H1 (cell line): ENCODE results near the gene GLB1L3. TPM values are rescaled to one million over a fixed set of nuclear protein-coding genes. Genes with fewer than 3 reads are reported as not detected.

Source experiments
- CTCF ChIA-PET: fragments of 300-600 bp; sonication (Branson Sonifier 250); formaldehyde crosslinking; loops from one replicate; lab custom pipeline; 2021; ENCODE audit not compliant: partially characterized antibody; lab: Charles Lee
- POLR2A ChIA-PET: fragments of 300-600 bp; sonication (Branson Sonifier 250); formaldehyde crosslinking; loops from one replicate; lab custom pipeline; 2021; ENCODE audit warnings: inconsistent platforms; ENCODE audit not compliant: partially characterized antibody; lab: Charles Lee
- DNase-seq, 2 experiments: peaks; one replicate each; pipeline versions ENCODE4 v3.0.0 to v3.0.0-alpha.2; 2010 to 2022; ENCODE audit warnings: low spot score in 2 of 2, low read depth in 1 of 2, mixed read lengths in 1 of 2
- FAIRE-seq: peaks from 2 replicates; lab custom pipeline; 2011; peaks lifted over from hg19 to GRCh38; lab: Jason Lieb, UNC
- H2AFZ ChIP-seq: 2 replicates; pipeline ENCODE4 v1.8.1; 2012; ENCODE audit warnings: low read length, inconsistent platforms
- H2AK5ac ChIP-seq: 2 replicates; pipeline ENCODE4 v1.6.1; 2013; ENCODE audit warnings: low read depth, low read length
- H2BK120ac ChIP-seq: replicated peaks from 2 replicates; pipeline ENCODE3; 2013; ENCODE audit warnings: low read depth, low read length, inconsistent platforms
- H2BK12ac ChIP-seq: 2 replicates; pipeline ENCODE4 v1.6.1; 2013; ENCODE audit warnings: low read depth, low read length
- H2BK15ac ChIP-seq: 2 replicates; pipeline ENCODE4 v1.6.1; 2013; ENCODE audit warnings: low read length
- H2BK20ac ChIP-seq: 2 replicates; pipeline ENCODE4 v1.6.1; 2013; ENCODE audit warnings: low read length
- H2BK5ac ChIP-seq: 2 replicates; pipeline ENCODE4 v1.6.1; 2013; ENCODE audit warnings: low read depth, low read length
- H3K14ac ChIP-seq: 2 replicates; pipeline ENCODE4 v1.6.1; 2013; ENCODE audit warnings: inconsistent platforms; ENCODE audit not compliant: insufficient read length
- H3K18ac ChIP-seq: 2 replicates; pipeline ENCODE4 v1.6.1; 2013; ENCODE audit warnings: low read length; ENCODE audit errors: extremely low read depth
- H3K23ac ChIP-seq: 2 replicates; pipeline ENCODE4 v1.6.1; 2013; ENCODE audit warnings: inconsistent platforms; ENCODE audit not compliant: insufficient read length
- H3K23me2 ChIP-seq: 2 replicates; pipeline ENCODE4 v1.6.1; 2013; ENCODE audit warnings: low read depth, low read length
- H3K27ac ChIP-seq: 2 replicates; pipeline ENCODE4 v1.6.1; 2011; ENCODE audit warnings: low read depth, low read length, inconsistent platforms
- H3K27me3 ChIP-seq, 4 experiments: replicated peaks in 1 of 4; 1 replicate in 1 of 4; 2 replicates in 3 of 4; pipeline versions ENCODE4 v1.6.1 to v1.8.1; 2011 to 2013; ENCODE audit warnings: low read length in 3 of 4, mild to moderate bottlenecking in 3 of 4, inconsistent platforms in 2 of 4, mixed read lengths in 2 of 4, moderate library complexity in 1 of 4; ENCODE audit not compliant: control insufficient read depth in 3 of 4, insufficient read depth in 3 of 4; ENCODE audit errors: extremely low read depth in 1 of 4
- H3K36me3 ChIP-seq, 4 experiments: 2 replicates each; pipeline versions ENCODE4 v1.6.1 to v1.8.1; 2011 to 2013; ENCODE audit warnings: mild to moderate bottlenecking in 4 of 4, low read length in 3 of 4, moderate library complexity in 2 of 4, control low read depth in 1 of 4, inconsistent platforms in 1 of 4; ENCODE audit not compliant: insufficient read depth in 4 of 4, control insufficient read depth in 2 of 4
- H3K4ac ChIP-seq: replicated peaks from 2 replicates; pipeline ENCODE3; 2013; ENCODE audit warnings: low read length, low read depth, mixed read lengths, inconsistent platforms; ENCODE audit not compliant: insufficient read length
- H3K4me1 ChIP-seq, 4 experiments: replicated peaks in 1 of 4; 1 replicate in 1 of 4; 2 replicates in 3 of 4; pipeline versions ENCODE4 v1.6.1 to v1.8.1; 2011 to 2013; ENCODE audit warnings: low read length in 3 of 4, inconsistent platforms in 2 of 4, mixed read lengths in 1 of 4; ENCODE audit not compliant: insufficient read depth in 4 of 4, control insufficient read depth in 3 of 4
- H3K4me2 ChIP-seq, 2 experiments: 2 replicates each; pipeline versions ENCODE4 v1.6.1 to v1.8.1; 2011 to 2013; ENCODE audit warnings: low read depth in 2 of 2, low read length in 2 of 2, control low read depth in 1 of 2, inconsistent platforms in 1 of 2, mild to moderate bottlenecking in 1 of 2; ENCODE audit not compliant: insufficient read depth in 1 of 2
- H3K4me3 ChIP-seq, 4 experiments: fragments of 200-600, 300-600 bp in 1 of 4; sonication (generic), shearing (Covaris generic), sonication (Bioruptor Twin) in 1 of 4; 2 replicates each; pipeline versions ENCODE4 v1.5.1 to v1.8.1; 2011 to 2016; ENCODE audit warnings: low read length in 4 of 4, low read depth in 3 of 4, control low read depth in 2 of 4, inconsistent platforms in 2 of 4, mild to moderate bottlenecking in 2 of 4, mixed read lengths in 1 of 4, moderate library complexity in 1 of 4; ENCODE audit not compliant: insufficient read depth in 2 of 4; ENCODE audit errors: extremely low read depth in 1 of 4
- H3K56ac ChIP-seq: replicated peaks from 2 replicates; pipeline ENCODE3; 2013; ENCODE audit warnings: low read depth, mild to moderate bottlenecking, mixed read lengths, low read length, inconsistent platforms; ENCODE audit not compliant: insufficient read length
- H3K79me1 ChIP-seq: 2 replicates; pipeline ENCODE4 v1.6.1; 2013; ENCODE audit warnings: low read depth, low read length, control low read depth
- H3K79me2 ChIP-seq, 2 experiments: 2 replicates each; pipeline versions ENCODE4 v1.6.1 to v1.8.1; 2012 to 2013; ENCODE audit warnings: low read length in 2 of 2, mild to moderate bottlenecking in 2 of 2, inconsistent platforms in 1 of 2; ENCODE audit not compliant: insufficient read depth in 2 of 2, control insufficient read depth in 1 of 2
- H3K9ac ChIP-seq, 4 experiments: replicated peaks in 1 of 4; 1 replicate in 1 of 4; 2 replicates in 3 of 4; pipeline versions ENCODE4 v1.6.1 to v1.8.1; 2011 to 2013; ENCODE audit warnings: low read depth in 3 of 4, low read length in 3 of 4, control low read depth in 2 of 4, mild to moderate bottlenecking in 2 of 4, moderate library complexity in 2 of 4, inconsistent platforms in 1 of 4; ENCODE audit errors: extremely low read depth in 1 of 4
- H3K9me3 ChIP-seq, 2 experiments: 2 replicates each; pipeline versions ENCODE4 v1.6.1 to v1.8.1; 2012 to 2013; ENCODE audit warnings: mild to moderate bottlenecking in 2 of 2, moderate library complexity in 2 of 2, control low read depth in 1 of 2, inconsistent platforms in 1 of 2, low read depth in 1 of 2, low read length in 1 of 2, mixed read lengths in 1 of 2; ENCODE audit not compliant: insufficient read depth in 2 of 2
- H4K20me1 ChIP-seq, 2 experiments: replicated peaks in 1 of 2; 2 replicates each; pipeline versions ENCODE3 to v1.8.1; 2011 to 2013; ENCODE audit warnings: inconsistent platforms in 2 of 2, low read length in 2 of 2, mild to moderate bottlenecking in 1 of 2; ENCODE audit not compliant: insufficient read depth in 2 of 2, control insufficient read depth in 1 of 2
- H4K5ac ChIP-seq: 2 replicates; pipeline ENCODE4 v1.6.1; 2013; ENCODE audit warnings: low read length, low read depth, mixed read lengths, inconsistent platforms; ENCODE audit not compliant: insufficient read length
- H4K8ac ChIP-seq: 2 replicates; pipeline ENCODE4 v1.8.0; 2013; ENCODE audit warnings: mild to moderate bottlenecking, moderate library complexity, low read length, inconsistent platforms; ENCODE audit not compliant: insufficient read depth; ENCODE audit errors: extremely low read depth
- H4K91ac ChIP-seq: replicated peaks from 2 replicates; pipeline ENCODE3; 2013; ENCODE audit warnings: low read length, mixed read lengths, inconsistent platforms; ENCODE audit not compliant: insufficient read length
- ATF2 ChIP-seq: IDR thresholded peaks from 2 replicates; pipeline ENCODE4 v1.6.1; 2012; ENCODE audit warnings: low read length, inconsistent platforms
- BACH1 ChIP-seq: IDR thresholded peaks from 2 replicates; pipeline ENCODE4 v1.6.1; 2012; ENCODE audit warnings: low read length, improper control_type of control experiment
- CHD1 ChIP-seq: IDR thresholded peaks from 2 replicates; pipeline ENCODE4 v1.6.1; 2012; ENCODE audit warnings: low read depth, low read length, improper control_type of control experiment
- CTBP2 ChIP-seq: IDR thresholded peaks from 2 replicates; pipeline ENCODE4 v1.7.0; 2011; ENCODE audit warnings: borderline replicate concordance, mild to moderate bottlenecking, moderate library complexity, mixed read lengths, low read length; ENCODE audit not compliant: insufficient read depth, insufficient read length
- GTF2F1 ChIP-seq: IDR thresholded peaks from 2 replicates; pipeline ENCODE4 v1.6.1; 2012; ENCODE audit warnings: low read depth, low read length, improper control_type of control experiment, borderline replicate concordance
- KDM1A ChIP-seq: fragments of 200-600, 300-600 bp; sonication (generic); IDR thresholded peaks from 2 replicates; pipeline ENCODE4 v1.7.1; 2016; ENCODE audit warnings: mild to moderate bottlenecking, low read length, borderline replicate concordance
- POU5F1 ChIP-seq: IDR thresholded peaks from 2 replicates; pipeline ENCODE4 v1.6.1; 2011; ENCODE audit warnings: low read depth, mild to moderate bottlenecking, low read length, moderate library complexity
- RAD21 ChIP-seq, 2 experiments: IDR thresholded peaks in 1 of 2; conservative IDR thresholded peaks in 1 of 2; 2 replicates each; pipeline ENCODE4 v1.6.1; 2011; ENCODE audit warnings: low read depth in 2 of 2, low read length in 2 of 2, improper control_type of control experiment in 1 of 2, inconsistent platforms in 1 of 2, mild to moderate bottlenecking in 1 of 2, moderate library complexity in 1 of 2
- SUZ12 ChIP-seq: fragments of 200-600 bp; sonication (generic); IDR thresholded peaks from 2 replicates; pipeline ENCODE4 v1.6.1; 2012; ENCODE audit warnings: mild to moderate bottlenecking, inconsistent platforms, low read length, moderate library complexity, mixed read lengths
- TCF12 ChIP-seq: IDR thresholded peaks from 2 replicates; pipeline ENCODE4 v1.6.1; 2011; ENCODE audit warnings: low read depth, mild to moderate bottlenecking, low read length
- WGBS, 2 experiments: shearing (Covaris generic) in 1 of 2; methylation state at CpG; one replicate each; pipeline versions ENCODE4 v1.1.6 to v1.1.7; 2013 to 2015; ENCODE audit warnings: low lambda C conversion rate in 2 of 2, mixed read lengths in 2 of 2, inconsistent platforms in 1 of 2, low coverage in 1 of 2, missing lambda C conversion rate in 1 of 2; ENCODE audit not compliant: insufficient replicate concordance in 2 of 2, insufficient coverage in 1 of 2, insufficient read length in 1 of 2; ENCODE audit errors: extremely low coverage in 1 of 2, missing lambda C conversion rate in 1 of 2; 5-methylcytosine and 5-hydroxymethylcytosine counted together
- polyA plus RNA-seq, 7 experiments: library from polyadenylated mRNA; depleted of rRNA in 3 of 7; stranded (reverse) in 5 of 7; unstranded in 2 of 7; fragments of >200 nt in 5 of 7; fragments of 200-250 nt in 2 of 7; gene quantifications; 1 replicate in 5 of 7; 2 replicates in 1 of 7; 4 replicates in 1 of 7; pipeline versions ENCODE4 v1.2.1 to v1.2.3, GENCODE V29; 2011 to 2013; ENCODE audit warnings: missing spikeins in 2 of 7, mixed read lengths in 2 of 7
- total RNA-seq: library from RNA; stranded (reverse); fragmentation: NEBNext Ultra II Directional; extraction: Animal tissue kit (Norgen Biotek cat#: 25700); gene quantifications from 2 replicates; pipeline ENCODE4 v1.2.1, GENCODE V29; 2021

Gene GLB1L3
- total and polyA plus RNA-seq, 2 of the 8 experiments (the other 6 are each of a cell fraction or from before 2014, with no cell fraction given): 14.9 to 33.2 TPM

- FAIRE-seq: no peak
- POLR2A ChIA-PET: interaction anchor here (0.7 to 1.2 kb wide), 3 partner anchors 8 to 53 kb away, joined by 3 read pairs; no protein-coding TSS in a partner anchor
These were observed 14.5 kb downstream of the GLB1L3 start for GRCh38 chr11:134290646-134291045.

More at GRCh38 chr11:134290646-134291045, 14.5 kb downstream of the GLB1L3 start:
- Histone ChIP-seq H3K4me1 (no peaks in the 10 kb centered on the region; a peak in 1 of 7 replicates), H3K27ac (no peak overlapping the region), H3K14ac (no peak overlapping the region)
- TF ChIP-seq CTBP2: no peak
- TF ChIP-seq ATF2: no peak
- TF ChIP-seq RAD21 (IDR thresholded peaks at IDR 0.05 in 1 of 2, conservative IDR thresholded peaks at IDR 0.05 in 1 of 2; ENCODE audit: low read depth in 2 of 2, low read length in 2 of 2): no peak
- TF ChIP-seq BACH1: no peak
- no peak for TF ChIP-seq CHD1
- no peak for TF ChIP-seq GTF2F1
- TF ChIP-seq KDM1A: no peak
- no peak for TF ChIP-seq TCF12
- TF ChIP-seq SUZ12: no peak
- TF ChIP-seq POU5F1: no peak
- TF ChIP-seq, all 59 proteins: peak for 0
- Histone ChIP-seq H3K9ac (no peak overlapping the region), H3K9me3 (no peaks in the 10 kb centered on the region), H2BK5ac (no peak overlapping the region), H3K27me3 (no peaks in the 10 kb centered on the region; a peak in 1 of 7 replicates), H3K4ac (no peak overlapping the region), H3K18ac (no peak overlapping the region), H2BK120ac (no peak overlapping the region), H2AK5ac (no peak overlapping the region), H3K4me2 (no peak overlapping the region), H3K56ac (no peak overlapping the region), H3K23me2 (no peaks in the 10 kb centered on the region), H4K91ac (no peak overlapping the region), H4K8ac (no peak overlapping the region), H4K20me1 (no peaks in the 10 kb centered on the region), H3K4me3 (no peak overlapping the region), H3K23ac (no peak overlapping the region), H4K5ac (no peak overlapping the region), H3K79me2 (no peaks in the 10 kb centered on the region), H3K79me1 (no peaks in the 10 kb centered on the region), H3K36me3 (peaks cover 6 to 16% (median 8%) of the 10 kb centered on the region in 4 experiments; a peak in 7 of 8 replicates), H2BK20ac (no peak overlapping the region), H2BK12ac (no peak overlapping the region), H2AFZ (no peak overlapping the region), H2BK15ac (no peak overlapping the region)
- no peak for DNase-seq
- 94% methylated on average over 7 of the region's 7 CpGs; no CpG with 5 or more reads in 1 of the 2 experiments for WGBS, 2 experiments
- CTCF ChIA-PET: interaction anchor here (1.2 to 4.3 kb wide), 3 partner anchors 12 to 29 kb away, joined by 6 to 26 read pairs (median 11); no protein-coding TSS in a partner anchor
